Hair follicular keratinocyte (primary cell): ENCODE measurements around the gene NBDY. TPM values are rescaled to one million over a fixed set of nuclear protein-coding genes. Genes with fewer than 3 reads are reported as not detected.

Source experiments
- total RNA-seq: library from RNA; depleted of rRNA; stranded (reverse); fragments of >200 nt; gene quantifications from 2 replicates; pipeline ENCODE4 v1.2.3, GENCODE V29; 2015

NBDY gene, protein sequence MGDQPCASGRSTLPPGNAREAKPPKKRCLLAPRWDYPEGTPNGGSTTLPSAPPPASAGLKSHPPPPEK
- total RNA-seq = 11.0 and 26.5 TPM in 2 replicates

DNA sequence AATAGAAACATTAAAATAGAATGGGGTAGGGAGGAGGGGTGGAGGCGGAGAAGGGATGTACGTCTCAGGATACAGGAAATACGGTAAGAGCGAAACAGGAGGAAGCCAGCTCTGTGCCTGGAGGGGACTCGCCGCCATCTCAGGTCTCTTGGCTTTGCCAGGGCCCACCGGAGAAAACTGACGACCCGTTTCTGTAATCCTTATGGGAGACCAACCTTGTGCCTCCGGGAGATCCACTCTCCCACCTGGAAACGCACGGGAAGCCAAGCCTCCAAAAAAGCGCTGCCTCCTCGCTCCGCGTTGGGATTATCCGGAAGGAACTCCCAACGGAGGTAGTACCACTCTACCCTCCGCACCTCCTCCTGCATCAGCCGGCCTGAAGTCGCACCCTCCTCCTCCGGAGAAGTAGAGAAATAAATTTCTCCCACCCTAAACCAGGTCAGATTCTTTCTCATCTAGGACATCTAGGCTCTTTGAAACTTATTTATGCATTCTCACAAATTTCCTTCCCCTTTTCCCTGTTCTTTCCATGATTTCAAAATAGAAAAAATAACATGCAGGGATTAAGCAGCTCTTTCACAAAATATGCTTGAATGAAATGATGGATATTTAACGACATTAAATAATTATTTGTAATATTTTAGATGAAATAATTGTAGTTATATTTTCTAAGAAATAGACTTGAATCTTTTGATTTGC lies at the start of gene NBDY:
Gene NBDY, plus strand, starts transcription at position 92 of the 699 bp plus-strand sequence. Its CDS starts 111 bp downstream, at position 203.

Other genes starting within 250 kb of the NBDY start
- gene UBQLN2, start 165.6 kb upstream of the NBDY start, total RNA-seq = 15.2 and 15.7 TPM in 2 replicates